ENCODE data around the gene CCDC142. TPM values are rescaled to one million over a fixed set of nuclear protein-coding genes. Genes with fewer than 3 reads are reported as not detected.

CCDC142 gene
- total and polyA plus RNA-seq, 2 of the 8 experiments (the other 6 are each of a cell fraction or from before 2014, with no cell fraction given), result 6.0 to 10.7 TPM

- peak; percentile 28 for TF ChIP-seq SUZ12 (IDR thresholded peaks at IDR 0.05; ENCODE audit: low read length)
Measured at GRCh38 chr2:74503506-74504475, 21.0 kb upstream of the CCDC142 start (continued).

Data from H1 (cell line).